ENCODE measurements around the gene TMEM245.

TMEM245 gene

DNA sequence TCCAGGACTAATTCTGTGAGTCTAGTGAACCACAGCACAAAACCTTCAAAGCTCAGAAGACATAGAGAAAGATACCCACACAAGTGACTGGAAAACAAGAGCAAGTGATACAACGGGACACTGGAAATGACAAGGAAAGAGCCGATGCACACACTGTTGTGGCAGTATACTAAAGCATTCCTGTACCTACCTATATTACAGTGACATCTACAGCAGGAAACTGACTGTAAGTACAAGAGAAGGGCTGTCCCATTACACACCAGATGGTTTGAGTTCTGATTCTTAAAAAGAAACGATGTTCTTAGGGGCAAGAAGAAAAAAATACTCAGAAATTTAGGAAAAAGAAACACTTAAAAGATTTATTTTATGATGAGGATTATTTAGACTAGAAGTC lies 18.5 kb downstream of the TMEM245 start:
- no peak for DNase-seq (ENCODE audit: low spot score)

DNA sequence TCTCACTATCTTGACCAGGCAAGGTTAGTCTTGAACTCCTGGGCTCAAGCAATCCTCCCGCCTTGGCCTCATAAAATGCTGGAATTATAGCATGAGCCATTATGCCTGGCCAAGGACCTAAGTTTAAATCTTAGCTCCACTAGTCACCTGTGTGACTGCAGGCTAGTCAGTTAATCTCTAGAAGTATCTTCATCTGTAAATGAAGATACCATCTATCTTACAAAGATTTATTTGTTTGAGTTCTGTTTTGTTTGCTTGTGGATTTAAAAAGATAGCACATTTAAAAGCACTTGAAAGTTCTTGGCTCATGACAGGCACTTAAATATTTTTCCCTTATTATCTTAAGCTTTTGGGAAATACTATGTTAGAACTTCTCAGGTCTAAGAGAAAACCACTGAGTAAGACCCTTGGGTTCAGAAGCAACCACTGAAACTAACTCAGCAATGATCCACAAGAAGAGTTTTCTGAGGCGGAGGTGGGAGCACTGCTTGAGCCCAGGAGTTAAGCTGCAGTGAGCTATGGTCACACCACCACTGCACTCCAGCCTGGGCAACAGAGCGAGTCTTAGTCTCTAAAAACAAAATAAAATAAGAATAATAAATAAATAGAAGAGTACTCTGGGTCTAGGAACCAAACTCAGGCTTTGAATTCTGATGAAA lies 19.1 kb downstream of the TMEM245 start:
- DNase-seq (ENCODE audit: low spot score): no peak

DNA sequence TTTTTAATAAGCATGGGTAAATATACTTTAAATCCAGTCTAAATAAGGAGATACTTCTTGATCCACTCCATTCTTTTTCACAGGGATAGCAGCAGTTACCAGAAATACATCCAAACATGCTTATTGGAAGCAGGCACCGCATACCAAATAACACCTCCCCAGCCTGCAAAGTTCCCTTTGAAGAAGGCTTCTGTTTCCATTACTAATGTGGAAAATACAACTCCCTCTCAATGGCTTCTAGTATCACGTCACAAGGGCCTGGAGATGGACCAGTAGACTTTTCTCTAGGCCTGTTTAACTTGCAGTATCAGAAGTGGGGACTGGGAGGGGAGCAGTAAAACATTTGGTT lies 20.8 kb downstream of the TMEM245 start:
- DNase-seq (ENCODE audit: low spot score): no peak

DNA sequence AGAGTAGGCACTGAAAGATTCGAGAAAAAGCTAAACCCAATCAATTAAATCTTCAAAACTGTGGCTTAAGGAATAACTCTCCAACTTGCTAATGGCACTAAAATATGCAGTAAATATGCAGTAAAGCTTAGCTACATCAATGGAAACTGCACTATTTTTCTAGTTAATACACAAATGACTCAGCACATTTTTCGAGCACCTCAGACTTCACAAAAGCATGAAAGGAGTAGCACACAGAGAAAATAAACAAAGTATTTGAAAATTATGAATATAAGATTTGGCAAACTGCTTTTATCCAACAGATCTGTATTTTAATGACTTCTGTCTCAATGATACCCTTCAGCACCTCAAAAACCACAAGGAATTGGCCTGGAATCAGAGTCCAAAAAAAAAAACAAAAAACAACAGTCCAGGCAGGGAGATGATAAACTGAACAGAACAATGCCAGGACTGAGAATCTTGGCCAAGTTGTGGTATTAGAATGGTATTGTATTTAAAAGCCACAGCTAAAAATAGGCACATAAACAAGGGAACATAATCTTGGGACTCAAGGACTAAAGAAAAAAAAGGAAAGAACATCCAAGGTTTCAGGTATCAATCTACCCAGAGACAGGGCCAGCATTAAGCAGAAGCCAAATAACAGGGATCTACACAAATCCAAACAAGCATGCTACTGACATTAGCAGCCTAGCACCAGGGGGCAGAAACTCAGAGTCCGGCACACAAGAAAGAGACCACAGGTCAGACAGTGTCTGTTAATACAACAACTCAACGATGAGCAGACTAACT lies 21.4 kb downstream of the TMEM245 start:
- DNase-seq (ENCODE audit: low spot score): no peak

DNA sequence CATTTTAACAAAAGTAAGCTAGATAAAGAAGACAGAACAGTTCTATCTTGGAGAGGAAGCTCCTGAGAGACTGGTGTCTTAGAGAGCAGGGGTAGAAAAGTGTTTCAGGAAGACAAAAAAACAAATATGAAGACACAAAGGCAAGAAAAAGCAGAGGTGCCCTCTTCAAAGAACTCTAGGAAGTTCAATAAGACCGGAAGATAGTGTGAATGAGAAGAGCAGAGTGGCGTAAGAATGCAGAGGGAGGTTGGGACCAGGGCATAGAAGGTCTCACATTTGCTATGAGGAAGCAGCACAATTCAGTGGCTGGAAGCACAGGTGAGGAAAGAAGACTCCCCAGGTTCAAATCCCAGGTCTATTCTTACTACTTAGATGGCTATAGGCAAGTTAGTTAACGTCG lies 22.6 kb downstream of the TMEM245 start:
- peak; percentile 24 for DNase-seq (ENCODE audit: low spot score)

DNA sequence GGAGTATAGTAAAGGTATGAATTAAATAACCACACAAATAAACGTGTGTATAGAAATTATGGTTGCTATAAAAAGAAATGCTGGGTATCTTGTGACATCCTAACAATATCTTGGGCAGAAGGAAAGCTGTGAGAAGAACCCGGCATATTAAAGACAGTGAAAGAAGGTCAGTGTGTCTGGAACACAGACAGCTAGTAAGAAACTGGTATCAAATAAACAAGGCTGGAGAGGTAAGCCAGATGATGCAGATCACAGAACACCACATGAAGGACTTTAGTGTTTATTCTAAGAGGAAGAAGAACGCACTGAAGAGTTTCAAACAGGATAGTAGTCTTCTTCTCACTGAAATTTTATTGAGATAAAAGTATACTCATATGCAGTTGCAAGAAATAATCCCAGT lies 24.4 kb downstream of the TMEM245 start:
- DNase-seq (ENCODE audit: low spot score): no peak

DNA sequence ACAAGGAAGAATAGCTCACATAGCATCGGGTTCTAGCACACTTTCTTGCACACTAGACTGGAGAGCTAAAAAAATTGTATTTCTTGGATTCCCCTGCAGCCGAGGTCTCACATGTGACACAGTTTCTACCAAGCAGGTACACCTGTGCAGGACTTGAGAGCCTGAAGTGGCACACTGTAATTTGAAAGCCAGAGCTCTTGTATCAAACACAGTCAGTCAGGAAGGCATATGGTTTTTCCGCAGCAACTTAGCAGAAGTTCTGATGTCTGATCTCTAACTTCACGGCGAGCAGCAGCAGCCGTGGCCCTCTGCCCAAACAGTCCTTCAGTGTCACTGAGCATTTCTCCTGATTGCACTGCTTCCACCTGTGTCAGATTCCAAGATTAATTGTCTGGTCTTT lies 25.5 kb downstream of the TMEM245 start:
- DNase-seq (ENCODE audit: low spot score): no peak

DNA sequence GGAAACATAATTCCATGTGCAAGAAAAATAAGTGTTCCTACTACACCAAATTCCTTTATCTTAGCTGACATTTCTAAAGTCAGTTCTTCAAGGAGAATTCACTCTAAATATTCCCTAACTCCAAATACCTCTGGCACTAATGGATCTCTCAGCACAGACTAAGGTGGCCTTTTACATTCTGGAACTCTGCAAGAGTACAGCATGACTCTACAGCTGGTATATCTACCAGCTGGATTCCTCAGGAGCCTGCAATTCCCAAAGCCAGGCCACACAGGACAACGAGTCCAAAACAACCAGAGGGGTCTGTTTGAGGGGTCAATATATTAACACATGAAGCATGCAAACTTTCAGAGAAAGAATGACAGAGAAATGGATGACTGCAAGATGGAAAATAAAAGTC lies 27.2 kb downstream of the TMEM245 start:
- no peak for DNase-seq (ENCODE audit: low spot score)

DNA sequence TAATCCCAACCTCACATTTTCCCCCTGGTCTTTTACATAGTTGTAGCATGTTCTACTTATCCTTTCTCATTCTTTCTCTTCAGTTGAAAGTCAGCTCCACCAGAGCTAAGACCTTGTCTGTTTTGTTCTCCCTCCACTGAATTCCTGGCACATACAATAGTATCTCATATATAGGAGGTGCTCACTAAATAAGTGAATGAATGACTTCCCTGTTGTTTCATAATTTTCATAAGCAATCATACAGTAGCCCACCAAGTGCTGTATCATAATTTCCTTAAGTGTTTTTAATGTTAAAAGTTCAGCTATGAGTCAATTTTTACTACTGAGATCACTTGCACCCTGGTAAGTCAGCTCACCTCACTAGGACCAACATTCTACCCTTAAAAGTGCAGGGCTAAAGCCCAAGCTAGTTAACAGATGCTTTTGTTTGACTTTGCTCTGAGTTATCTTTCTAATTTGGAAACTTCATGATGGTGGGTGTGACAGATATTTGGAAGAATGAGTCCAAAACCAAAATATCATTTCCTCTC lies 27.6 kb downstream of the TMEM245 start:
- no peak for DNase-seq (ENCODE audit: low spot score)

DNA sequence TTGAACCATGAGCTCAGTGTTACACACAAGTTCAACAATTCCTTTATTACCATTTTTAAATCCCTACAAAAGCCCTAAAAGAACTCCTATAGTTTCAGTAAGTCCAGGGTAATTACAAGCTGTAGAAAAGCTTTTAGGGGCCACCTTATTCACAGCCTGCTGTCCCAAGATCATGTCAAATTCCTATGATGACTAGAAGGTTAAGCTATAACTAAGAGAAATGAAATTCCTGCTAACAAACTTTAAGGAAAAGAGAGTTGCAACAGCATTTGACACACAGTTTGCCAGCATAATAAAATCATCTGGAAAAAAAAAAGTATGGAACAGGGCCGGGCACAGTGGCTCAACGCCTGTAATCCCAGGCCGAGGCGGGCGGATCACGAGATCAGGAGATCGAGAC lies 31.5 kb downstream of the TMEM245 start:
- no peak for DNase-seq (ENCODE audit: low spot score)

DNA sequence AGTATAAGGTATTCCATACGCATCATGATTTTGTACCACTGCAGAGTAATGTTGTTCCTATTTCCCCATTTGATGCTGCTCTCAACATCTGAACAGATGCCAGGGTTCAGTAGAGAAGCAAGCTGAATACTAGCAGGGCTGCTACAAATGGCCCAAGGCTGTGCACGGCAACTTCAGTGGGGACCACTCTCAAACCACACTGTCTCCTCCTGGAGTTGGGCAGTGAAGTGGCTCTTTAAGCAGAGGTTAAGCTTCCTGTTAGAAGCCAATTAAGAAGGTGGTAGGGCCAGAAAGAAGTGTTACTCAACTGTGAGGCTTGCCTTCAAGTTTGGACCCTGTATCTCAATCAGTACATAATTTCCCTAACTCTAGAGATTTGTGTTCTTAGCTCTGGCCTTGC lies 32.0 kb downstream of the TMEM245 start:
- no peak for DNase-seq (ENCODE audit: low spot score)

DNA sequence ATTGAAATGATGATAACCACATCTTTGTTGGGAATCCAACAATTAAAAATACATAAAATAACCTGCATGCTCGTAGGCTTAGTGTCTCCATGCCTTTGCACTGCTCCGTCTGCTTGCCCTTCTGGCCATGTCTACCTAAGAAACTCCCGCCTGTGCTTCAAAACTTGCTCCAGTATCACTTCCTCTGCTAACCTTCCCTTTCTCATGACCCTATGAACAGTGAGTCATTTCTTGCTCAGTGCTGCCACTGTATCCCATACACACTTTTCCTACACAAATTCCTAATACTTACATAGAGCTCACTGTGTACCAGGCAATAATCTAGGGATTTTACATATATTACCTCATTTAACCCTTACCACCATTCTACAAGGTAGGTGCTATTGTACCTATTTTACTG lies 33.5 kb downstream of the TMEM245 start:
- no peak for DNase-seq (ENCODE audit: low spot score)

DNA sequence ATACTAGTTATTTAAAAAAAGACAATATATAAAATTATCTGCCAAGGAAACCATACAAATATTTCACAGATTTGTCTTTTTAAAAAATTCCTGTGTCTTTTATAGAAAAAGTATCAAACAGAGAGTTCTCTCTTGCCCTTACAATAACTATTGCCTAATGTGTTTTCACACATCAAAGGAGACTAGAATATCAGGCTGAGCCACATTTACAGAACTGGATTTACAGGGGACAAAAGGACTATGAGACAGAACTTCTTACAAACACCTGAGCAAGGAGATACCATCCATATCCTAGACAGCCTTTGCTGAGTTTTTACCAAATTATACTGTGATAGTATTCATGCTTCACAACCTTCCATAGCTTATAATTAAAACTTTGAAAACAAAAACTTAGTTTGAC lies 34.2 kb downstream of the TMEM245 start:
- no peak for DNase-seq (ENCODE audit: low spot score)

DNA sequence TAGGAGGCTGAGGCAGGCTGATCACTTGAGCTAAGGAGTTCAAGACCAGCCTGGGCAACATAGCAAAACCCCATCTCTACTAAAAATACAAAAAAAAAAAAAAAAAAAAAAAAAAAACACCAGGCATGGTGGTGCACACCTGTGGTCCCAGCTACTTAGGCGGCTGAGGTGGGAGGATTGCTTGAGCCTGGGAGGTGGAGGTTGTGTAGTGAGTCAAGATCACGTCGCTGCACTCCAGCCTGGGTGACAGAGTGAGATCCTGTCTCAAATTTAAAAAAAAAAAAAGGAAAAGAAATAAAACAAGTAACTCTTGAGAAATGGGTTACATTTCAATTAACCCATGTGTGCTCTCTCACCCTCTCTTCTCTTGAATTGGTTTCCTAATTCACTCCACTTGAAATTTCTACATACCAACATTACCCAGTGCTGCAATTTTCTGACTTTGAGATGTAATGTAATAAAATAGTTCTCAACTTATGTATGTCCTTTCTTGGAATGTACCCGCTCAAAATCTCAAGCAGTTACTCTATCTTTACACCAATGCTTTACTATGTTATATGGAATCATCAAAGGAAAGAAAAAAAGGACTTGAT lies 35.8 kb downstream of the TMEM245 start:
- no peak for DNase-seq (ENCODE audit: low spot score)

DNA sequence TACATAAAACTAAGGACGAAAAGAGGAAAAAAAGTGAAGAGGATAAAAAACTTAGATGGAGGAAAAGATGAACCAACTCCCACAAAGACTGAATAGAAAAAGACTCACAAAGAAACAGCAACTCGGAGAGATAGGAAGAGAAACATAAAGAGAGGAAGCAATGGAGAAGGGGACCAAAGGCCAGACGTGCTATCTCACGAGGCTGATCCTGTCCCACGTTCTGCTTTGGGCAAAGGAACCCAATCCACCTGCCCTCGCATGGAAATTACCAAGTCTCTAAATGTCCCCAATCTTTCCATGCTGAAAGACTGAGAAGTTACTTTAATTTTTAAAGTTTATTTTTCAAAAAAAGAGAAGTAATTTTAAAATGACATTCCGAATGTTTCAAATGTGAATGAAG lies 36.6 kb downstream of the TMEM245 start:
- DNase-seq (ENCODE audit: low spot score): no peak

DNA sequence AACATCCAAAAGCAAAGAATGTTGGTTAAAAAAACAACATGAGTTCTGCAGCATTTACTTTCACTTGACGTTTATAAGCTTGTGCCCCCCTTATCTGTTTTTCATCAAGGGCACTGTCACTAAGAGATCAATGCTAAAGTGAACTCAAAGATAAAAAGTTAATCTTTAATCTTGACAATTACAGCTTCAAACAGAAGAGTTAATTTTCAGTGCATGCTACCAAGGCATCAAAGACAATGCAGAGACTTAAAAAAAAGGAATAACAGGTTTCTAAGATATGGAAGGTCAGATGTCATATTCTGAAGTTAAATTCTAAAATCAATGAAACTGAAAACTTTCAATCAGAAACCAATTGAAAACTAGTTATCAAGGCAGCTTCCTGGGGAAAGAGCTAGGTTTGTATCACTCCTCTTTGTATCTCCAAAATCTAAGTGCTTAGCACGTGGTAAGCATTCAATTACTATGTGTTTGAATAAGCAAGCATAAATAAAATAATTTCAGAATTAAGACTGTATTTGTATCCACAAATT lies 37.6 kb downstream of the TMEM245 start:
- DNase-seq (ENCODE audit: low spot score): no peak

DNA sequence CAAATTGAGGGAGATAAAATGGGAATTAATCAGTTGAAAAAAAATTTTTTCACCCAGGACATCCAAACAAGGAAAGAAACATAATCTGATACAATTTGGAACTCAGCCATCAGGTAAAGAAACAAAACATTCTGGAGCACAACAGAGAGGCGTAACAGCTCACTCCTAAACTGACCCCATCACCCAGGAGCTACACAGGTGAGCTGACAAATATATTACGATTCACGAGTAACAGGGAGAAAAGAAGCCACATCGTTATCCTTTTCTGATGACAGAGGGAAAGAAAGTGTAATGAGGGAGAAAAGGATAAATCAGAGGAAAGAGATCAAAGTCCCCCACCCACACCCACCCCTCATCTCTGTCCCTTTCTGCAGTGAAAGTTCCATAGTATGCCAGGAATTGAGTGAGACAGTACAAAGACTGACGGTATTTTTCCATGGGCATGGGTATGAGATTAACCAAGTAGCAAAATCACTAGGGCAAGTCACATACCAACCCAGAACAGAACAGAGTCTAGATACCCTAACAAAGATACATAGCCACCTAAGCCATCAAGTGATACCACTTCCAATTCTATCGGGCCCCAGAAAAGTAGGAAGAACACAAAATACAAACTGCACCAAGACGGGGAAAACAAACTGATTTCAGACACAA lies 45.4 kb downstream of the TMEM245 start:
- no peak for DNase-seq (ENCODE audit: low spot score)

DNA sequence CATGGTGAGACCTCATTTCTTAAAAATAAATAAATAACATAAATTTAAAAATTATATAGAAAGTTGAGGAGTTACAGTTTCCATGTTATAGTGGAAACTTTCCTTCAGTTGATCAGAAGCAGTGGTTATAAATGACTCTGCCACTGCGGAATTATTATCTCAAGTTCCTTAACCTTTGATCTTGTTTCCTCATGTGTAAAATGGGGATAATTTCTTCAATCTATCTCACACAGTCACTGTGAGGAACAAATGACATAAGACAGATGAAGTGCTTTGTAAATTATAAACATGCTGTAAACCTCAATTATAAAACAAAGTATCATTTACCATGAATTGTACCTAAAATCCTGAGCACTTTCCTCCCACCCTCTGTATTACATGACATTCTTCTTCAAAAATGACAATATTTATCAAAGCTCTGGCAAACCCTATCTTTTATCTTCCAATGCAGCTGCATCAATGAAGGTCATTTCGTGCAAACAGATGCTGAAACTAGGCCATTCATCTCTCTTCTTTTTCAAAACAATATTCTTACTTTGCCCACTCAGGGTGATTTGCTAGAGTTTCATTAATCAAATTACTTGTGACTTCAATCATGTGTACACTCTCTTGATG lies 46.8 kb downstream of the TMEM245 start:
- no peak for DNase-seq (ENCODE audit: low spot score)

DNA sequence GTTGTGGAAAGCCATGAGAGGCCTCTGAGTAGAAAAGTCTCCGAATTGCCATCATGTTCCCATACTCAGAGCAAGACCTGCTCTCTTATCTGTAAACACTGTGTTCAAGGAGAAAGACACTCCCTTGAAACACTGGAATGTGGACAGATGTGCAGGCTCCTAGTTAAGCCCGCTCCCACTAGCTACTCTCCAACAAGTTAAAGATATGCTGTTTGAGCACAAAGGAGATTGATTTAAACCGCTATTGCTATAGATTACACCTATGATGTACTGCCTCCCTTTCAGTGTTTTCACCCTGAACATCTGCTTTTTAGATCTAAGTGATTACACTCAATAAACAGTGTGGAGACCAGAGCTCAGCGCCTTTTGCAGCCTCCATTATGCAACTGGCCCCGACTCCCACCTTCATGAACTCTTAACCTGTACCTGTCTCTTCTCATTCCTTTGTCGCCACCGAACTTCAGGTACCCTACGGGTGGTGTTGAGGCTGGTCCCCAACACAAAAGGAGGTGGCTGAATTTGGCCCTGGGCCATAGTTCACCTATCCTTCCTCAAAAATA lies 47.5 kb downstream of the TMEM245 start:
- DNase-seq (ENCODE audit: low spot score): no peak

DNA sequence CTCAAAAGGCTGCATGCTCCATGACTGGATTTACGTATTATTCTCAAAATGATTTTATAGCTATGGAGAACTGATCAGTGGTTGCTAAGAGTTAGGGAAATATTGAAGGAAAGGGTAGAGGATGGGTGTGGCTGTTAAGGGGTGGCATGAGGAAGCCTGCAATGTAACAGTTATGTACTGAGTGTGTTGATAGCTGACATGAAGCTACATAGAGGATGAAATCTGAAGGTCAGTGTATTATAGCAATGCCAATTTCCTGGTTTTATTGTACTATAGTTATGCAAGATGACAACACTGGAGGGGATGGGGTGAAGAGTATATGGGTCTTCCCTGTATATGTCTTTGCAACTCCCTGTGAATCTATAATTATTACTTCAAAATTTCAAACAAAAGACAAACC lies 51.0 kb downstream of the TMEM245 start:
- no peak for DNase-seq (ENCODE audit: low spot score)

DNA sequence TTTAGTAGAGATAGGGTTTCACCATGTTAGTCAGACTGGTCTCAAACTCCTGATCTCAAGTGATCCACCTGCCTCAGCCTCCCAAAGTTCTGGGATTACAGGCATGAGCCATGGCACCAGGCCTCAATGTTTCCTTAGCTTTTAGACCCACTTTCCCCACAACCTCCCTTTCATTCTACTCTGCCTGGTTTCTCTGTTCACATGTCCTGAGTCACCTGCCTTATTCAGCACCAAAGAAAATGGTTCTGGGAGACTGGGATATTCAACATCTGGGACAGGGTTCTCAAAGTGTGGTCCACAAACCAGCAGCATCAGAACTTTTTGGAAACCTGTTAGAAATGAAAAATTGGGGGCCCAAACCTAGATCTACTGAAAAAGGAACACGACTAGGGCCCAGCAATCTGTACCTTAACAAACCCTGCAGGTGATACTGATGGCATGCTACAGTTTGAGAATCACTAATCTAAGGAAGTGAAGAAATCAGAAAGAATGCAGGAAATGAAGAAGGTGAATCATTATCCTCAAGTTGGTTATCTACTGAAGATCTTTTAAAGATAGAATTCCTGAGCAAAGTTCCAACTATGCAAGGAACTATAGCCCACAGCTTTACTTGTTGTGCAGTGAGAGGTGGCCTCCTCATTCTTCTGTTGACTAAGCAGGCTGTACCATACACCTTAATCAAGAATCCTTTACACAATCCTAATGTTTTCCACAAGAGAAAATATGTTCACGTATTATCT lies 54.6 kb downstream of the TMEM245 start:
- no peak for DNase-seq (ENCODE audit: low spot score)
